Gastrocnemius medialis (tissue), 4 donors: ENCODE data around the gene NCF4.

ENCODE experiments used
- CTCF ChIP-seq, 5 experiments: fragments of 450-650 bp in 3 of 5; fragments of 200-600 bp in 2 of 5; sonication (generic) in 2 of 5; IDR thresholded peaks in 4 of 5; conservative IDR thresholded peaks in 1 of 5; 1 replicate in 4 of 5; 2 replicates in 1 of 5; pipeline ENCODE4 v1.5.1; 2016 to 2019; ENCODE audit warnings: antibody characterized with exemption in 5 of 5, mild to moderate bottlenecking in 3 of 5, moderate library complexity in 3 of 5
- POLR2A ChIP-seq, 2 donors: fragments of 450-650 bp; IDR thresholded peaks; one replicate each; pipeline ENCODE4 v1.6.1; 2017; ENCODE audit warnings: antibody characterized with exemption in 2 of 2, mild to moderate bottlenecking in 2 of 2, moderate library complexity in 2 of 2

DNA sequence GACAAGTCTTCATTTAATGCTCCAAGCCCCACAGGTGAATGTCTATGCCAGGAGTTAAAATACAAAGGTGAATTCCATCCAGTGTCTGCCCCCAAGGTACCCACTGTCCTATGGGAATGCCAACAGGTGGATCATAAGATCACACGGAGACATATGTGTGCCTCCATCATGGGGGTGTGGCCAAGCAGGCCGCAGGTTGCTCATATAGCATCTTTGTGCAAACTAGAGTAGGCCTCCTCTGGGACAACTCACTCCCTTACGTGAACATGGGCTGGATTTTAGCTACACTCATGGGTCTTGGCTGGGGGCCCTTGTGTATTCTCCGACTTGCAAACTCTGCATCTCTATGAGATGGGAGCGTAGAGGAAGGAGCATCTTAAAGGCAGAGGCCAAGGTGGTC, 6.9 kb downstream of the NCF4 start:
- TF ChIP-seq CTCF (IDR thresholded peaks at IDR 0.05 in 4 of 5, conservative IDR thresholded peaks at IDR 0.05 in 1 of 5) (no peak), POLR2A (IDR thresholded peaks at IDR 0.05) (no peak)
